GM18499 (cell line): ENCODE results near the gene LRRC3.

Source experiments
- ATAC-seq: cut with Tn5 transposase; IDR thresholded peaks from one replicate; pipeline ENCODE4 v1.9.1; 2021; ENCODE audit warnings: moderate number of reproducible peaks; ENCODE audit not compliant: insufficient read depth, unreplicated experiment

The LRRC3 gene

DNA sequence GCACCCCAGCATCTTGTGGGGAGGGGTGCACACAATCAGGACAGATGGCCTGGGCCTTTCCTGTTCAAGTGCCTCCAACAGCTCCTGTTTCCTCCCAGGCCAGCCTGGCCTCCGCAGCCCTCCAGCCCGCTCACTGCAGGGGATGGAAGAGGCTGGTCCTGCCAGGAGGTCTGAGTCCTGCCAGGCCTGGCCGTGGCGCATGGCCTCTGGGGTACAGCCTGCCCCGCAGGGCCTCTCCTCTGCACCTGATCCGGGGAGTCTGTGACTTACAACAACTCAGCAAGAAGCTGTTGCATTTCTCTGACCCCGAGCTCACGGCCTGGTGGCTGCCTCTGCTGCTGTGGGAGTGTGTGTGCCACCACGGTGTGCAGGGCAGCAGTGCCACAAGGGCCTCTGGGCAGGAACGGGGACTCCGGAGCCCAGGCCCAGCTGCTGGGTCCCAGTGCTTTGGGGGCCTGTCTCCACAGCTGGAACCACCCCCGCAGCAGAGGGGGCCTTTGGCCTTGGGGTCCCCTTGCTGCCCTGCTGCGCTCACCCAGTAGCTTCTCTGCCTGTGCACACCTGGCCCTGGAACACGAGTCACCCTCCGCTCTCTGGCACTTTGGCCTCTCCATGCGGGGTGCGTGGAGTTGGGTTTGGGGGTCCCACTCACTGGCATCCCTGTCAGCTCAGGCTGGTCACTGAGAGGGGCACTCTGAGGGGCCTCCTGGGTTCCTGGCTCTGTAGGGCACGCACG is 17.4 kb upstream of the LRRC3 start:
- ATAC-seq: no peak

- ATAC-seq: no peak
Observed at GRCh38 chr21:44438531-44439210, 16.6 kb upstream of the LRRC3 start.

DNA sequence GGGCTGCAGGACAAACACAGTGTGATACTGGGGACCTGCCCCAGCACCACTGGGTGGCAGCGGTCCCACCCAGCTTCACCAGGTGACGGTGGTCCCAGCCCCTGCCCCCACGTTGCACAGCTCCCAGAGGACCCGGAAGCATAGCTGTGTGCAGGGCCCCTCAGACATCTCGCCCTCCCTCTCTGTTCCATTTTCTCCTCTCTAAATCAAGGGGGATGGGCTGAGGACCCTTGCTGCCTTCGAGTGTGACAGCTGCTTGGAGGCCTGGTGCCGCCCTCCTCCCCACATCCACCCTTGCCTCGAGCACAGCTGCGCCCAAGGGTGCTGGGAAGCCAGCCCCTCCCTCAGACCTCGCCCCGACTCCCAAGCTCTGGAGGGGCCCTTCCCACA is 16.1 kb upstream of the LRRC3 start:
- ATAC-seq: no peak

DNA sequence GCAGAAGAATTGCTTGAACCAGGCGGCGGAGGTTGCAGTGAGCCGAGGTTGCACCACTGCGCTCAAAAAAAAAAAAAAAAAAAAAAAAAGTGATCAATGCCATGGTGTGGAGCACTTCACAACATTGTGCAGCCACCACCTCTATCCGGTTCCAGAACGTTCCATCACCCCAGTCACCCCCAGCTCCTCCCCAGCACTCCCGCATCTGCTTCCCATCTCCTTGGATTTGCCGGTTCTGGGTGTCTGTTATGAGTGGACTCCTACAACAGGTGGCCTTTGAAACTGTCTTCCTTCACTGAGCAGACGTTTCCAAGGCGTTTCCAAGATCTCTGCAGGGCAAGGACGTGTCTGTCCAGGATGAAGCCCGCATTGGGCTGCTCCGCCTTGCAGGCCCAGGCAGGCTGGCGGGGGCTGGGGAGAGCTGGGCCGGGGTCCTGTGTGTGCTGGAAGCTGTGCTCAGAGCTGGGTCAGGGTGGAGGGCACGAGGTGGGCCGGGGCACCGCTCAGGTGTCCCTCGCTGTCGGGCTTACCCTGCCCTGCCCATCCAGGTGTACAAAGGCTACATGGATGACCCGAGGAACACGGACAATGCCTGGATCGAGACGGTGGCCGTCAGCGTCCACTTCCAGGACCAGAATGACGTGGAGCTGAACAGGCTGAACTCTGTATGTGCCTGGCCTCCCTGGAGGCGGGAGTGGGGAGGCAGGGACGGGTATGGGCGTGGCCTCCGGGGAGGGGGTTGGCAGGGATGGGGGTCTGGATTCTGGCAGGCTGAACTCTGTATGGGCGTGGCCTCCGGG is 14.9 kb upstream of the LRRC3 start:
- no peak for ATAC-seq

DNA sequence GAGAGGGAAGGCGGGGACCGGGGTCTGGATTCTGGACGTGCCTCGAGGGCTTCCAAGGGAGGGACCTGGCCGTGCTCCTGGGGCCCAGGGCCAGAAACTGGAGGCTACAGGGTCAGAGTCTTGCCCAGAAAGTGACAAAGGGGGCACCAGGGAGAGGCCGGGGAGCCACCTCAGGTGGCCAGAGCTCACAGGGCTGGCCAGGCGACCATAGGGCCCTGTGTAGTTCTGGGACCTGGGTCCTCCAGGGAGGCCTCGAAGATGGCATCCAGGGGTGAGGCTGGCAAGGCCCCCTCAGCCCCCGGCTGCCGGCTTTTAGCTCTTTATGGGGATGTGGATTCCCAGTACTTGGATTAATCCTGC is 14.3 kb upstream of the LRRC3 start:
- ATAC-seq: no peak

DNA sequence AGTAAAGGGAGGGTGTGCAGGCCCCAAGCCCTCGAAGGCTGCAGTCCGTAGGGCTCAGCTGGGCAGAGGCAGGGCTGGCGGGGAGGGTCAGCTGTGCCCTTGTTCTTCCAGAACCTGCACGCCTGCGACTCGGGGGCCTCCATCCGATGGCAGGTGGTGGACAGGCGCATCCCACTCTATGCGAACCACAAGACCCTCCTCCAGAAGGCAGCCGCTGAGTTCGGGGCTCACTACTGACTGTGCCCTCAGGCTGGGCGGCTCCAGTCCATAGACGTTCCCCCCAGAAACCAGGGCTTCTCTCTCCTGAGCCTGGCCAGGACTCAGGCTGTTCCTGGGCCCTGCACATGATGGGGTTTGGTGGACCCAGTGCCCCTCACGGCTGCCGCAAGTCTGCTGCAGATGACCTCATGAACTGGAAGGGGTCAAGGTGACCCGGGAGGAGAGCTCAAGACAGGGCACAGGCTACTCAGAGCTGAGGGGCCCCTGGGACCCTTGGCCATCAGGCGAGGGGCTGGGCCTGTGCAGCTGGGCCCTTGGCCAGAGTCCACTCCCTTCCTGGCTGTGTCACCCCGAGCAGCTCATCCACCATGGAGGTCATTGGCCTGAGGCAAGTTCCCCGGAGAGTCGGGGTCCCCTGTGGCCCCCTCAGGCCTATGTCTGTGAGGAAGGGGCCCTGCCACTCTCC is 13.6 kb upstream of the LRRC3 start:
- ATAC-seq: no peak

DNA sequence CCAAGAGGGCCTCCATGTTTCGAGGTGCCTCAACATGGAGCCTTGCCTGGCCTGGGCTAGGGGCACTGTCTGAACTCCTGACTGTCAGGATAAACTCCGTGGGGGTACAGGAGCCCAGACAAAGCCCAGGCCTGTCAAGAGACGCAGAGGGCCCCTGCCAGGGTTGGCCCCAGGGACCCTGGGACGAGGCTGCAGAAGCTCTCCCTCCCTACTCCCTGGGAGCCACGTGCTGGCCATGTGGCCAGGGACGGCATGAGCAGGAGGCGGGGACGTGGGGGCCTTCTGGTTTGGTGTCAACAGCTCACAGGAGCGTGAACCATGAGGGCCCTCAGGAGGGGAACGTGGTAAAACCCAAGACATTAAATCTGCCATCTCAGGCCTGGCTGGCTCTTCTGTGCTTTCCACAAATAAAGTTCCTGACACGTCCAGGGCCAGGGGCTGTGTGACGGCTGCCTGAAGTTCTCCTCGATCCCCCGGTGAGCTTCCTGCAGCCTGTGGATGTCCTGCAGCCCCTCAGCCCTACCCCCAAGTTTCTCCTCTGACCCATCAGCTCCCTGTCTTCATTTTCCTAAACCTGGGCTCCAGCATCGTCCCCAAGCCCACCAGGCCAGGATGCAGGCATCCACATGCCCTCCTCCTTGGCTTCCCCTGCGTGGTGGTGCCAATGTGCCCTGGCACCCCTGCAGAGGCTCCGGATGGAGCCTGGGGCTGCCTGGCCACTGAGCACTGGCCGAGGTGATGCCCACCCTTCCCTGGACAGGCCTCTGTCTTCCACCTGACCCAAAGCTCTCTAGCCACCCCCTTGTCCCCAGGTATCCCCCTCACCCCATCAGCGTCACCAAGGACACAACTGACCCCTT is 12.8 kb upstream of the LRRC3 start:
- ATAC-seq: no peak

GRCh38 chr21:44443291-44443890 is 11.9 kb upstream of the LRRC3 start:
- ATAC-seq: no peak

- no peak for ATAC-seq
Observed at GRCh38 chr21:44443891-44444285, 11.4 kb upstream of the LRRC3 start.

DNA sequence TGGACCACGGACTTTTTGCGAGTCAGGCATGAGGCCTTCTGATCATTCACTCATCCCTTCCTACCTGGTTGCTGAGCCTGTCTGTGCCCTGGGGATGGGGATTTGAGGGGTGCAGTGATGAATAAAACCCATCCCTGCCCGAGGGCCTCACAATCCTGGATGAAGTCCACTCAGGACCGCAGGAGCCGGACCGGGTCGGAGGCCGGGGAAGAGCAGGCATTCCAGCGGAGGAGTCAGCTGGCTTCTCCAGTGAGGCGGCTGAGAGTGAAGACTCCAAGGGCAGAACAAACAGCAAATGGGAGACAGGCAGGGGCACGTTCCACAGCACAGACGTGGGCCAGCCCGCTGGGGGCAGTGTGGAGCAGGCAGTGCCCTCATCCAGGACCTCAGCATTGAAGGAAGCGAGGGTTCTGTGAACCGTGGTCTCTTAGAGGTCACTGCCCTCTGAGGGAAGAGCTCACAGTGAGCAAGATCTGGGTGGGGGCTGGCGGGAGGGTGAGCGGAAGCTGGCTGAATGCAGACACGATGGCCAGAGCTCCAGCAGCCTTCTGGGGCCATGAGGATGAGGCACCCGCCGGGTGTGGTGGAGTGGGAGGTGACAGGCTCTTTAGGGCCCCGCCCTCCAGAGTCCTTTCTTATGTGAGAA is 10.9 kb upstream of the LRRC3 start:
- no peak for ATAC-seq

DNA sequence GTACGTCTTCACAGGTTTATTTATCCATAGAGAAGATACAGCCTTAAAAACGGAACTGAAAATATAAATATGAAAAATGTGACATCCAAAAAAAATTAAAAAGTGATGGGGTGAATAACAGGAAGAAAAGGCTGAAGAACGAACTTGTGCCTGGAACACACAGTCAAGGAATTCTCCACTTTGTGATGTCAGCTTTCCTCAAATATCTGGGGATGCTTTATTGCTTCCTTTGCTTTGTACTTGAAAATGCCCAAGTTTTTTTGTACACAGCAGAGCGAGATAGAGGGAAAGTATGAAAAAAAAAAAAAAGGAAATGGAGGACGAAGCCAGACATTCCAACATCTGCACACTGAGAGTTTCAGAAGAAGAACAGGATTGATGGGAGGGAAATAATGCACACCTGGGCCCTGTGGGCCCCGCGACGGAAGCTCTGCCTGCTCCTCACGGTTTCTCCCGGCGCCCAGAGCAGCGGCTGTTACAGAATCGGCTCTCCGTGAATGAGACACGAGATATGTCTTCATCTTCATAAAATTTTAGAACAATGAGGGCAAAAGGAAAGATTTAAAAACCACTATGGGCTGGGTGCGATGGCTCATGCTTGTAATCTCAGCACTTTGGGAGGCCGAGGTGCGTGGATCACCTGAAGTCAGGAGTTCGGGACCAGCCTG is 10.0 kb upstream of the LRRC3 start:
- ATAC-seq: no peak

DNA sequence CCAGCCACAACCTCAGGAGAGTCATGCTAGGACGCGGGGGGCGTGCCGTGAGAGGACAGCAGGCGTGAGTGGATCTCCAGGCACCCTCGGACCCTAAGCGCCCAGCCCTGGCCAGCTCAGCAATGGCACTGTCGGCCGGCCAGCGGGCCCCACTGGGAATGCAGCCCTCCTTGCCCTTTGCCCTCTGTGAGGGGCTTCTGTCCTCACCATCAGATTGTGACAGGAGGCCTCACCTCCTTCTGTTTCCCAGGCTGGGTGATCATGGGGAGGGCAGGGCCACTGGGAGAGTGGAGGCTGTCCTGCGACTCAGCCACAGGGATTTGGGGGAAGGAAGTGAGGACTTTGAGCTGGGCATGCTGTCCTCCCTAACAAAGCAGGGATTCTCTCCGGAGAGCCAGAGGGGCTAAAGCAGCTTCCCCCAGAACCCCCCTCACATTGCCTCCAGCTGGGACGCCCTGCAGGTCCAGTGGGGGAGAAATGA is 6.6 kb upstream of the LRRC3 start:
- ATAC-seq: no peak

GRCh38 chr21:44449473-44450363 is 5.6 kb upstream of the LRRC3 start:
- ATAC-seq: no peak

DNA sequence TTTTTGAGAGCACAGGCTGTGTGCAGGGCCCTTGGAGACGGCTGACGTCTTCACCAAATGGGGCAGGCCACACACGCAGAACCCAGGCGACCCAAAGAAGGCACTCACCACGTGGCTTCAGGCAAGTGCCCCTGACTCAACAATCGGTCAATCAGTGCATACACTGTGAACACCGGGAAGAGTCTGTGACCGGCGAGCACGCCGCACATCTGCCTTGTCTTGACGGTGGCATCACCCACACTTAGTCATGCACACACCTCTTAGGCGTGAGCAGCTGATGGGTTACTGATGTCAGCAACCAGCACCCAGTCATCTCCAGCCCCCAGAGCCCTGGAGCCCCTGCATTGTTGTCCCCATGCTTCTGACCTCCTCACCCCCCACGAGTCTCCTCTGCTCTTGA is 4.9 kb upstream of the LRRC3 start:
- ATAC-seq: no peak

GRCh38 chr21:44450999-44451398 is 4.3 kb upstream of the LRRC3 start:
- ATAC-seq: no peak

DNA sequence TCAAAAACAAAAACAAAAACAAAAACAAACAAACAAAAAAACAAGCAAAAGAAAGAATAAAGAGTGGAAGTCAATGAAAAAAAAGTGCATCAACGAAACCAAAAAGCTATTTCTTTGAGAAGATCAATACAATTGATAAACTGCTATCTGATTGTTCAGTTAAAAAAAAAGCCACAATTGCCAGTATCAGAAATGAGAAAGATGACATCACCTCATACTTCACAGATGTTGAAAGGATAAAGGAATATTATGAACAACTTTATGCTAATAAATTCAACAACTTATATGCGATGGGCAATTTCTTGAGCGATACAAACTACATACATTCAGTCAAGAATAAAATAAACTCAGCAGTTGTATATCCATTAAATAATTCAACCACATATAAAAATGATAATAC is 2.2 kb upstream of the LRRC3 start:
- ATAC-seq: no peak

DNA sequence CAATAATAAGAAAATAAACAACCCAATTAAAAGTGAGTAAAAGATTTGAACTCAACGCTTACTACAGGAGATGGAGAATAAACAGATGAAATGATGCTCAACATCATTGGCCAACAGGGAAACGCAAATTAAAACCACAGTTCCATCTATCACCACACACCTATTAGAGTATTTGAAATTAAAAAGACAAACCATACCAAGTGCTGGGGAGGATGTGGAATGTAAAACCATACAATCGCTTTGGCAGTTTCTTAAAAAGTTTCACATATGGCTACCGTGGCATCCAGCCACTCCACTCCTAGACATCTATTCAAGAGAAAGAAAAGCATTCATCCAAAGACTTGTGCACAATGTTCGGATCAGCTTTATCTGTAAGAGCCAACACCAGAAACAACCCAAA is 1.3 kb upstream of the LRRC3 start:
- ATAC-seq: no peak
